Activated CD4-positive, CD25-positive, alpha-beta regulatory T cell (primary cell): ENCODE measurements around the gene MAP10.

ENCODE experiments used
- DNase-seq, 4 experiments: peaks; one replicate each; lab custom pipeline; 2025; lab: John Stamatoyannopoulos, UW

MAP10 gene

GRCh38 chr1:232854798-232855159, 49.6 kb downstream of the MAP10 start:
- no peak for DNase-seq

DNA sequence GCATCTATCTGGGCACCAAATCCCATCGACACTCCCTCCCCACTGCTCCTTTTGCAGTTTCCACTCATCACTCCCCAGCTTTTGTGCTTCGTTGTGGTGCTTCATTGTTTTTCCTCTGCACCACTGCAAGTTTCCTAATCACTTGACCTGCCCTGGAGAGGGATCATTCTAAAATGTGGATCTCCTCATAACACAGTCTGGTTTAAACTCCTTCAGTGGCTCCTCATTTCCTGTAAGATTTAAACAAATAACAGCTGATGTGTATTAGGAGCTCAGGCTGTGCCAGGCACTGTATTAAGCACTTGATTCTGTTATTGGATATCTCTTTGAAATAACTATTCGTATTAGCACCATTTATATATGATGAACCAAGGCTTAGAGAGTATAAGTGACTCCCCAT, 51.3 kb downstream of the MAP10 start:
- no peak for DNase-seq
